Choroid plexus epithelial cell (primary cell): ENCODE measurements around the gene PRX.
A peak's percentile ranks its signal among the peaks of the same experiment; 100 is the strongest.

Experiments used
- DNase-seq: peaks from one replicate; pipeline ENCODE4 v3.0.0-alpha.2; 2010; ENCODE audit warnings: low read depth
- H3K4me3 ChIP-seq: 2 replicates; pipeline ENCODE4 v1.5.1; 2011; ENCODE audit warnings: low read depth, mild to moderate bottlenecking, control low read depth, low read length, moderate library complexity
- CTCF ChIP-seq: conservative IDR thresholded peaks from 2 replicates; pipeline ENCODE4 v1.5.1; 2011; ENCODE audit warnings: low read depth, mild to moderate bottlenecking, control low read depth, inconsistent platforms, low read length, moderate library complexity

Gene PRX

GRCh38 chr19:40453151-40453735 lies 40.1 kb upstream of the PRX start:
- no peak for TF ChIP-seq CTCF
- DNase-seq, result no peak
- H3K4me3 ChIP-seq, result no peak overlapping the region

- no peak for TF ChIP-seq CTCF
- DNase-seq, result no peak
- H3K4me3 ChIP-seq, result no peak overlapping the region
Observed at GRCh38 chr19:40452016-40452415, 38.8 kb upstream of the PRX start.

- no peak overlapping the region for H3K4me3 ChIP-seq
- DNase-seq, result no peak
- no peak for TF ChIP-seq CTCF
Observed at GRCh38 chr19:40450664-40451063, 37.5 kb upstream of the PRX start.

GRCh38 chr19:40449506-40449905 lies 36.3 kb upstream of the PRX start:
- no peak overlapping the region for H3K4me3 ChIP-seq
- no peak for TF ChIP-seq CTCF
- DNase-seq, result no peak

- H3K4me3 ChIP-seq, result no peak overlapping the region
- TF ChIP-seq CTCF, result no peak
- DNase-seq, result no peak
Observed at GRCh38 chr19:40446263-40446784, 33.1 kb upstream of the PRX start.

GRCh38 chr19:40445780-40446262 lies 32.6 kb upstream of the PRX start:
- peak; percentile 24 for DNase-seq
- no peak overlapping the region for H3K4me3 ChIP-seq
- TF ChIP-seq CTCF, result no peak

GRCh38 chr19:40444825-40445312 lies 31.7 kb upstream of the PRX start:
- peak overlapping the region; percentile 69 for H3K4me3 ChIP-seq
- no peak for DNase-seq
- TF ChIP-seq CTCF, result peak; percentile 47
